HG02884 (cell line): ENCODE results near the gene JDP2.

ENCODE experiments used
- ATAC-seq: cut with Tn5 transposase; IDR thresholded peaks from one replicate; pipeline ENCODE4 v1.9.1; 2021; ENCODE audit warnings: mild to moderate bottlenecking, moderate library complexity; ENCODE audit not compliant: unreplicated experiment

Gene JDP2

GRCh38 chr14:75409316-75410205 lies 18.3 kb upstream of the JDP2 start:
- no peak for ATAC-seq

- ATAC-seq, result no peak
Observed at GRCh38 chr14:75411214-75411540, 16.6 kb upstream of the JDP2 start.

- no peak for ATAC-seq
Observed at GRCh38 chr14:75413013-75413412, 14.8 kb upstream of the JDP2 start.

- ATAC-seq, result no peak
Observed at GRCh38 chr14:75417674-75418073, 10.1 kb upstream of the JDP2 start.

- peak; percentile 76 for ATAC-seq
Observed at GRCh38 chr14:75418850-75419768, 8.7 kb upstream of the JDP2 start.

GRCh38 chr14:75422169-75422568 lies 5.7 kb upstream of the JDP2 start:
- ATAC-seq, result no peak

- no peak for ATAC-seq
Observed at GRCh38 chr14:75424496-75424895, 3.3 kb upstream of the JDP2 start.

GRCh38 chr14:75425446-75425845 lies 2.4 kb upstream of the JDP2 start:
- no peak for ATAC-seq

GRCh38 chr14:75426332-75427125 lies 1.3 kb upstream of the JDP2 start:
- ATAC-seq, result no peak

GRCh38 chr14:75427126-75427481 lies 718 bp upstream of the JDP2 start:
- ATAC-seq, result no peak

GRCh38 chr14:75428230-75429104 lies 645 bp downstream of the JDP2 start:
- ATAC-seq, result no peak

- no peak for ATAC-seq
Observed at GRCh38 chr14:75429562-75429961, 1.7 kb downstream of the JDP2 start.

GRCh38 chr14:75430116-75430515 lies 2.3 kb downstream of the JDP2 start:
- no peak for ATAC-seq

- no peak for ATAC-seq
Observed at GRCh38 chr14:75430526-75430925, 2.7 kb downstream of the JDP2 start.

GRCh38 chr14:75430976-75431375 lies 3.2 kb downstream of the JDP2 start:
- no peak for ATAC-seq

GRCh38 chr14:75431827-75432226 lies 4.0 kb downstream of the JDP2 start:
- ATAC-seq, result no peak

- no peak for ATAC-seq
Observed at GRCh38 chr14:75432411-75432810, 4.6 kb downstream of the JDP2 start.

GRCh38 chr14:75433631-75434071 lies 5.8 kb downstream of the JDP2 start:
- no peak for ATAC-seq

- no peak for ATAC-seq
Observed at GRCh38 chr14:75434138-75434889, 6.5 kb downstream of the JDP2 start.

GRCh38 chr14:75434890-75435248 lies 7.0 kb downstream of the JDP2 start:
- ATAC-seq, result no peak
